ENCODE measurements around the gene FADS1.
A peak's percentile ranks its signal among the peaks of the same experiment; 100 is the strongest.

FADS1 gene

GRCh38 chr11:61784506-61784805 is 32.3 kb downstream of the FADS1 start:
- TF ChIP-seq SPI1 (IDR thresholded peaks at IDR 0.05; ENCODE audit: borderline replicate concordance, low read depth) (peak; percentile 21; the same call in 1 of the 2 replicates), REST (IDR thresholded peaks at IDR 0.05; ENCODE audit: insufficient replicate concordance, low read depth) (no peak)
- H3K4me3 ChIP-seq (replicated peaks; ENCODE audit: insufficient read depth, low read length) = no peak overlapping the region
- H3K27ac ChIP-seq (replicated peaks) = no peak overlapping the region
- peak in 1 of 2 experiments; percentile 23 for DNase-seq (ENCODE audit: low read depth in 1 of 2, low spot score in 1 of 2)
- H3K27me3 ChIP-seq (ENCODE audit: insufficient read depth, poor library complexity, severe bottlenecking) = no peaks in the 10 kb centered on the region

- H3K27me3 ChIP-seq (ENCODE audit: insufficient read depth, poor library complexity, severe bottlenecking) = no peaks in the 10 kb centered on the region
- DNase-seq (ENCODE audit: low read depth in 1 of 2, low spot score in 1 of 2) = peak in 1 of 2 experiments; percentile 13
- H3K27ac ChIP-seq (replicated peaks) = no peak overlapping the region
- TF ChIP-seq REST (IDR thresholded peaks at IDR 0.05; ENCODE audit: insufficient replicate concordance, low read depth) (no peak), CTCF (IDR thresholded peaks at IDR 0.05; ENCODE audit: insufficient read depth, low read length) (no peak), POLR2AphosphoS5 (IDR thresholded peaks at IDR 0.05; ENCODE audit: low read depth) (no peak), GABPA (IDR thresholded peaks at IDR 0.05; ENCODE audit: low read depth) (no peak), SPI1 (IDR thresholded peaks at IDR 0.05; ENCODE audit: borderline replicate concordance, low read depth) (no peak)
- no peak overlapping the region for H3K4me3 ChIP-seq (replicated peaks; ENCODE audit: insufficient read depth, low read length)
These were observed 32.9 kb downstream of the FADS1 start for GRCh38 chr11:61783717-61784505.

GRCh38 chr11:61782841-61783240 is 34.0 kb downstream of the FADS1 start:
- H3K4me3 ChIP-seq (replicated peaks; ENCODE audit: insufficient read depth, low read length) = no peak overlapping the region
- no peak overlapping the region for H3K27ac ChIP-seq (replicated peaks)
- DNase-seq (ENCODE audit: low read depth in 1 of 2, low spot score in 1 of 2) = no peak
- no peaks in the 10 kb centered on the region for H3K27me3 ChIP-seq (ENCODE audit: insufficient read depth, poor library complexity, severe bottlenecking)
- TF ChIP-seq SPI1 (IDR thresholded peaks at IDR 0.05; ENCODE audit: borderline replicate concordance, low read depth) (no peak), POLR2AphosphoS5 (IDR thresholded peaks at IDR 0.05; ENCODE audit: low read depth) (no peak), GABPA (IDR thresholded peaks at IDR 0.05; ENCODE audit: low read depth) (no peak), CTCF (IDR thresholded peaks at IDR 0.05; ENCODE audit: insufficient read depth, low read length) (no peak), REST (IDR thresholded peaks at IDR 0.05; ENCODE audit: insufficient replicate concordance, low read depth) (no peak)

Measured in HL-60 (cell line).